Measurements from ENCODE around the gene PAPSS1. TPM values are rescaled to one million over a fixed set of nuclear protein-coding genes. Genes with fewer than 3 reads are reported as not detected.
"Not testable (repeated sequence)": the region's sequence is repeated elsewhere in the genome, so short reads cannot be mapped to it uniquely, and the experiment has no call there.

PAPSS1 gene
- total RNA-seq, 2 donors from 2014 or later, result 15.4 to 16.7 TPM

- intact Hi-C loops (cut with DNase I); ATAC-seq; DNase-seq: not testable (repeated sequence)
Measured at GRCh38 chr4:107696187-107696586, 23.8 kb downstream of the PAPSS1 start.

DNA sequence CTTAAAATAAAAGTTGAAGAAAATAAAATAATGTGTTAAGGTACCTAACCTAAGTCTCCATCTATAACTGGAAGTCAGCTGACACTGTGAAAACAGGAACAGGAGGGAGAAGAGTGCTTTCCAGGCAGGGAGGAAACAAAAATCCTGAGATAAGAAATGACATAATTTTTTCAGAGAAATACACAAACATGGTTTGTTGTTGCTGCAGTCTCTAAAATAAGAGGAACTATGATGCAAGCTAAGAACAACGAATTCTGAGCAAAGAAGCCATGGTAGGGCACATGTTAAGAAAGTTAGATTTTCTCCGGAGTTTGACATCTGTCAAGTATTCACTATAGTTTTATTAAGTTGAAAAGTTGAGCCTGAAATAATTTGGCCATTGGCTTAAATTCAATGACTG, 26.9 kb downstream of the PAPSS1 start:
- DNase-seq (no peak), ATAC-seq (peak; percentile 15 to 28)

GRCh38 chr4:107692202-107692601, 27.8 kb downstream of the PAPSS1 start:
- ATAC-seq, result no peak
- intact Hi-C loops (cut with DNase I), result no loop called here
- no peak for DNase-seq

More for the DNA sequence above, 26.9 kb downstream of the PAPSS1 start:
- intact Hi-C loops (cut with DNase I), result no loop called here

DNA sequence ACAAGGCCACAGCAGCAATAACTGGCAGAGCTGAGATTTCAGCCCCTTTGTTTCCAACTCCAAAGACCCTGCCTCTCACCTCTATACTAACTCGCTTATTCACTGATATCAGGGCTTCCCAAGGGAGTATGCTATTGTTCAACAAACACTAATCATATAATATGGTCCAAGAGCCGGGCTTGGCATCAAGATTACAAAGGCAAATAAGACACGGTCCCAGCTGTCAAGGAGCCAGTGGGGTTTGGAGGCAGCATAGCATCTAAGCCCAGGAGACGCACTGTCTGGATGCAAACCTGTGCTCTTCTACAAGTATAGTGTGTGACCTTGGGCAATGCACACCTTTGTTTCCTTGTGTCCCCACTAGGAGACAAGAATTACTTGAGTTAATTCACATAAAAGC, 28.7 kb downstream of the PAPSS1 start:
- intact Hi-C loops (cut with DNase I), result no loop called here
- no peak for ATAC-seq
- DNase-seq, result no peak

GRCh38 chr4:107689912-107690587, 30.0 kb downstream of the PAPSS1 start:
- DNase-seq (no peak), ATAC-seq (peak in 1 of 2 donors; percentile 96)
- intact Hi-C loops (cut with DNase I), result no loop called here

- intact Hi-C loops (cut with DNase I), result no loop called here
- no peak for ATAC-seq
- no peak for DNase-seq
Measured at GRCh38 chr4:107688421-107688820, 31.6 kb downstream of the PAPSS1 start.

GRCh38 chr4:107685740-107686139, 34.3 kb downstream of the PAPSS1 start:
- no peak for ATAC-seq
- no peak for DNase-seq
- intact Hi-C loops (cut with DNase I), result no loop called here

DNA sequence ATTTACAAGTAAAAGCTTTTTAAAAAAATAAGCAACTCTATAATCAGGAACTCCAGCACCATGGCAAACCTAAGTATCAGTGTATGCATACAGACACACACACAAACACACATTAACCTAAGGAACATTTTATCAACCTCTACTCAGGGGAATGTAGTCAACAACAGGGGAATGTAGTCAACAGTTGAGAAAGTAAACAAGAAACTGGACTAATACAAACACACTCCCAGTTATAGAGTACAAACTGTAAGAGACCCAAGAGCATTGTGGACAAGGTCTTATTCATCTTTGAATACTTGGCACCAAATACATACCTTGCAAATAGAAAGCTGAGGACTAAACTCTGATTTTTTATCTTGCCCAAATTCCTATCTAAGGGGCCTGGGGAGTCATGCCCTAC, 36.2 kb downstream of the PAPSS1 start:
- no peak for ATAC-seq
- intact Hi-C loops (cut with DNase I), result no loop called here
- DNase-seq, result no peak

GRCh38 chr4:107682306-107682705, 37.7 kb downstream of the PAPSS1 start:
- DNase-seq, result no peak
- intact Hi-C loops (cut with DNase I), result no loop called here
- ATAC-seq, result no peak

DNA sequence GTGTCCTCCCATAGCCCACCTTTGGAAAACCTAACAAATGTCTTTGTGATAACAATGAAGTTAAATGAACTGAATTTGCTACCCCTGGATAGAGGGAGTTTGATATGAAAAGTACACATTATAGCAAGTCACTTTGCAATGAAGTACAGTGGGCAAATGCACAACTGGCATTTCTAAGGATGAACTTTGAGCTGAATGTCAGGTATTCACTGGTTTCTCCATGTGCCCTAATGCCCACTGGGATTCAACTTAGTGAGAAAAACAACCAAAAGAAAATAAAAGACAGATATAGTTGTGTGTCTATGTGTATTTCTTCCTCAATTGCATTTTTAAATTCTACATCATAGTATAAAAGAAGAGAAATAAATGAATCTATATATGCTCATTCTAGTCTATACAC, 51.0 kb downstream of the PAPSS1 start:
- intact Hi-C loops (cut with DNase I), result no loop called here
- DNase-seq, result no peak
- ATAC-seq, result no peak

- no peak for ATAC-seq
- intact Hi-C loops (cut with DNase I), result no loop called here
- no peak for DNase-seq
Measured at GRCh38 chr4:107666134-107666533, 53.9 kb downstream of the PAPSS1 start.

- intact Hi-C loops (cut with DNase I), result no loop called here
- ATAC-seq (no peak), DNase-seq (no peak)
Measured at GRCh38 chr4:107665001-107665400, 55.0 kb downstream of the PAPSS1 start.

DNA sequence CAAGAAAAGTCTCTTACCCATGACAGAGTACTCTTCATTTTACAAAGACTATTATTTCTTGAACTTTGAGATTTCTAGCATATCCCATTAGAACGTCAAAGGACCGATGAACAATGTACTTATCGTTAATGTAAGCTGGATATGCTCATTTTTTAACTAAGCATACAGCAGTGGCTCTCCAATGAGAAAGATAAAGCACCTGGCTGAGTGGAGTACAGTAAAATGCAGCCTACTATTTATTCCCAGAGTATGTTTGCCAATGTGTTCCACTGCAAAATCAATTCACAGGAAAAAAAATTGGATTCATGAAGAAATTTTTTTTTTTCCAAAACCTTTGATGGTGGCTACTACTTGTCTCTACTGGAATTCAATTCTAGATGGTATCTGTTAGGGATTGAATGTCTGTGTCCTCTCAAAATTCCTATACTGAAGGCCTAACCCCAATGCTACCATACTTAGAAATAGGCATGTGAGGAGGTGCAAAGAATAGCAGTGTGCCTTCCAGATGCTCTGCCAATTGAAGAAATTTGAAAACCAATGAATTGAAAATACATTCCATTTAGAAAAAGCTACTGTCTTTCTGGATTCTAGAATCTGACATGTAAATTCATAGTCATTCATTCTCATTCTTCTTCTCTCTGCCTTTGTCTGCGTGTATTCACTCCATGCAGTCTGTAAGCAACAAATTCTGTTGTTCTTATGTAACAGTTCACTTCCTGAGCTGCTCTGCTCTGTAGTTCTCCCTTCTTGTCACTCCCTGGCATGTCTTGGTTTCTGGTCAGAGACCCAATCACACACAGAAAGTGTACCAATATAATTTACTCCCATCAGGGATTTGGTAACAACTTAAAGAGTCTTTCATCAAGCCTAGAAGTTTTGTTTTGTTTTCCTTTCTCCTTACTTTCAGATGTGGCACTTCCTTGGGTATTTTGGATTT, 61.4 kb downstream of the PAPSS1 start:
- ATAC-seq, result no peak
- intact Hi-C loops (cut with DNase I), result no loop called here
- no peak for DNase-seq

DNA sequence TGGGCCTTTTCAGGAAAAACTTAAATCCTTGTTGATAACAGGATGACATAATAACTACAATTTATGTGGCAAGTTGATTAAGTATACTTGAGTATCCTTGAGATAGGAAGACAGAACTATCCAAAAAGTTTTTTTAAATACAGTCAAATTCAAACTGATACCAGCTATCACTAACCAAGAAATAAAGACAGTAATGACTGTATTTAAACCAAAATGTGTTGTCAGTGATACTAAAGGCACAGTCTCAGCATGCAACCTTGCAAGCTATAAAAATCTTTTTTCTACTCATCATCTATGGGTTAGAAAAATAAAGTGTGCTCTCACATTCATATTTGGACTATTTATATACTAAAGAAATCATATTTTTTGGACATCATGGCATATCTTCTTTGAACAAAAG, 64.7 kb downstream of the PAPSS1 start:
- DNase-seq (no peak), ATAC-seq (no peak)
- intact Hi-C loops (cut with DNase I), result no loop called here

- intact Hi-C loops (cut with DNase I), result no loop called here
- ATAC-seq, result no peak
- DNase-seq, result no peak
Measured at GRCh38 chr4:107654694-107655093, 65.3 kb downstream of the PAPSS1 start.

DNA sequence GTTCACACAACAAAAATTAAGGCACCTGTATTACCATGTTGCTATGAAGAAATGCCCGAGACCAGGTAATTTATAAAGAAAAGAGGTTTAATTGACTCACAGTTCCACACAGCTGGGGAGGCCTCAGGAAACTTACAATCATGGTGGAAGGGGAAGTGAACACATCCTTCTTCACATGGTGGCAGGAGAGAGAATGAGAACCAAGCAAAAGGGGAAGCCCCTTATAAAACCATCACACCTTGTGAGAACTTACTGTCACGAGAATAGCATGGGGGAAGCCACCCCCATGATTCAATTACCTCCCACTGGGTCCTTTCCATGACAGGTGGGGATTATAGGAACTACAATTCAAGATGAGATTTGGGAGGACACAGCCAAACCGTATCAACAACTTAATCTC, 68.6 kb downstream of the PAPSS1 start:
- DNase-seq; ATAC-seq; intact Hi-C loops (cut with DNase I): not testable (repeated sequence)

DNA sequence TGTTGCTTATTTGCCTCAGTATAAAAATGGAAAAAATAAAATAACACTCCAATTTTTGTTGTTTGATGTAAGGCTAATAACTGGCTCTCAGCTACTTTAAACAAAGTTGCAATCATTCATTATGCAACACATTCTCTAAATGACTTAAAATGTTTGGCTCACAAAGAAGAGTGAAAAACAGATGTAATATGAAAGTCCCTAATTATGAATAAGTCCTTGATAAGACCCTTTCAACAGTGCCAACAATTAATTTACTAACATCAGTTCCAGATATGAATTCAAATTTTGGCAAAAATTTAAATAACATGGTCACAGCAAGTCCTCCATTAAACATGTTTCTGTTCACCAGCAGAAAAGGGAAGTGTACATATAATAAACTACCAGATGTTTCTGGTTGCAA, 69.8 kb downstream of the PAPSS1 start:
- intact Hi-C loops (cut with DNase I), result no loop called here
- ATAC-seq, result no peak
- DNase-seq, result no peak

GRCh38 chr4:107648178-107648991, 71.6 kb downstream of the PAPSS1 start:
- intact Hi-C loops (cut with DNase I), result no loop called here
- no peak for DNase-seq
- ATAC-seq, result no peak

GRCh38 chr4:107647591-107647990, 72.4 kb downstream of the PAPSS1 start:
- intact Hi-C loops (cut with DNase I), result no loop called here
- no peak for DNase-seq
- no peak for ATAC-seq

- no peak for DNase-seq
- intact Hi-C loops (cut with DNase I), result no loop called here
- no peak for ATAC-seq
Measured at GRCh38 chr4:107645604-107646003, 74.4 kb downstream of the PAPSS1 start.

Measured in left cardiac atrium (tissue), 4 donors.